Stomach (tissue), 4 donors: Measurements from ENCODE around the gene CNOT2.

Experiments
- CTCF ChIP-seq, 7 experiments: fragments of 450-650 bp in 4 of 7; fragments of 200-600 bp in 3 of 7; sonication (generic) in 3 of 7; IDR thresholded peaks; one replicate each; pipeline ENCODE4 v1.5.1; 2016 to 2019; ENCODE audit warnings: antibody characterized with exemption in 7 of 7, control low read depth in 2 of 7, mild to moderate bottlenecking in 1 of 7
- EP300 ChIP-seq: sonication (generic); formaldehyde crosslinking; IDR thresholded peaks from one replicate; pipeline ENCODE4 v1.6.1; 2017; ENCODE audit warnings: antibody characterized with exemption
- POLR2A ChIP-seq, 4 donors: fragments of 450-650 bp; IDR thresholded peaks; one replicate each; pipeline ENCODE4 v1.6.1; 2016; ENCODE audit warnings: antibody characterized with exemption in 4 of 4, control low read depth in 2 of 4, mild to moderate bottlenecking in 1 of 4, moderate library complexity in 1 of 4
- POLR2AphosphoS5 ChIP-seq, 3 donors: sonication (generic); formaldehyde crosslinking; IDR thresholded peaks; one replicate each; pipeline ENCODE4 v1.6.1; 2016; ENCODE audit warnings: antibody characterized with exemption in 3 of 3

GRCh38 chr12:70254225-70254624 is 11.0 kb downstream of the CNOT2 start:
- TF ChIP-seq POLR2AphosphoS5 (IDR thresholded peaks at IDR 0.05) (no peak), CTCF (IDR thresholded peaks at IDR 0.05) (no peak), EP300 (no peak), POLR2A (IDR thresholded peaks at IDR 0.05) (no peak)
